Measurements from ENCODE around the gene SERPINA10. TPM values are rescaled to one million over a fixed set of nuclear protein-coding genes. Genes with fewer than 3 reads are reported as not detected.

Gene SERPINA10
- total and polyA plus RNA-seq, 2 donors (not counting 3 experiments of a cell fraction or from before 2014, with no cell fraction given) = not detected

GRCh38 chr14:94330432-94330831 lies 37.4 kb upstream of the SERPINA10 start:
- Histone ChIP-seq H2AFZ (ENCODE audit: low read depth, low read length) (no peak overlapping the region), H3K4me1 (ENCODE audit: control insufficient read depth, extremely low read depth, insufficient read depth, low read length) (no peaks in the 10 kb centered on the region), H3K9ac (replicated peaks; ENCODE audit: extremely low read depth, insufficient read depth, low read length) (no peak overlapping the region), H3K27me3 (ENCODE audit: control insufficient read depth in 2 of 2, insufficient read depth in 2 of 2, low read length in 2 of 2) (no peaks in the 10 kb centered on the region), H3K27ac (ENCODE audit: insufficient read depth, low read depth, low read length) (no peak overlapping the region), H3K4me3 (replicated peaks in 1 of 3; ENCODE audit: insufficient read depth in 1 of 3, low read depth in 1 of 3, low read length in 3 of 3) (no peak overlapping the region), H3K9me3 (replicated peaks; ENCODE audit: control insufficient read depth, insufficient read depth, low read length) (peaks cover 2% of the 10 kb centered on the region), H3K9me1 (replicated peaks; ENCODE audit: control insufficient read depth, extremely low read depth, insufficient read depth, low read length) (no peaks in the 10 kb centered on the region), H3K4me2 (ENCODE audit: insufficient read depth, low read length) (no peak overlapping the region), H4K20me1 (replicated peaks; ENCODE audit: control insufficient read depth, extremely low read depth, insufficient read depth, low read length) (no peaks in the 10 kb centered on the region), H3K36me3 (ENCODE audit: control insufficient read depth in 2 of 2, extremely low read depth in 1 of 2, insufficient read depth in 2 of 2, low read length in 2 of 2) (no peaks in the 10 kb centered on the region), H3K79me2 (ENCODE audit: control insufficient read depth, insufficient read depth, low read length) (no peaks in the 10 kb centered on the region)
- CTCF ChIA-PET = no interaction called here
- FAIRE-seq (no peak), DNase-seq (ENCODE audit: low read depth, low spot score) (no peak)
- no peak for TF ChIP-seq POLR2AphosphoS5 (IDR thresholded peaks at IDR 0.05; ENCODE audit: insufficient read depth, low read depth, low read length)
- no peak for TF ChIP-seq GATA2 (IDR thresholded peaks at IDR 0.05; ENCODE audit: insufficient read depth, insufficient read length, low read depth, low read length)
- no peak for TF ChIP-seq EZH2 (IDR thresholded peaks at IDR 0.05; ENCODE audit: borderline replicate concordance, low read depth, low read length, severe bottlenecking)
- no peak for TF ChIP-seq MAX (IDR thresholded peaks at IDR 0.05; ENCODE audit: insufficient read depth, insufficient read length)
- no peak for TF ChIP-seq FOS (IDR thresholded peaks at IDR 0.05; ENCODE audit: borderline replicate concordance, insufficient read depth, low read length)
- TF ChIP-seq JUN (IDR thresholded peaks at IDR 0.05; ENCODE audit: borderline replicate concordance, insufficient read depth, insufficient read length, low read depth) = no peak
- TF ChIP-seq, protein P1, sequence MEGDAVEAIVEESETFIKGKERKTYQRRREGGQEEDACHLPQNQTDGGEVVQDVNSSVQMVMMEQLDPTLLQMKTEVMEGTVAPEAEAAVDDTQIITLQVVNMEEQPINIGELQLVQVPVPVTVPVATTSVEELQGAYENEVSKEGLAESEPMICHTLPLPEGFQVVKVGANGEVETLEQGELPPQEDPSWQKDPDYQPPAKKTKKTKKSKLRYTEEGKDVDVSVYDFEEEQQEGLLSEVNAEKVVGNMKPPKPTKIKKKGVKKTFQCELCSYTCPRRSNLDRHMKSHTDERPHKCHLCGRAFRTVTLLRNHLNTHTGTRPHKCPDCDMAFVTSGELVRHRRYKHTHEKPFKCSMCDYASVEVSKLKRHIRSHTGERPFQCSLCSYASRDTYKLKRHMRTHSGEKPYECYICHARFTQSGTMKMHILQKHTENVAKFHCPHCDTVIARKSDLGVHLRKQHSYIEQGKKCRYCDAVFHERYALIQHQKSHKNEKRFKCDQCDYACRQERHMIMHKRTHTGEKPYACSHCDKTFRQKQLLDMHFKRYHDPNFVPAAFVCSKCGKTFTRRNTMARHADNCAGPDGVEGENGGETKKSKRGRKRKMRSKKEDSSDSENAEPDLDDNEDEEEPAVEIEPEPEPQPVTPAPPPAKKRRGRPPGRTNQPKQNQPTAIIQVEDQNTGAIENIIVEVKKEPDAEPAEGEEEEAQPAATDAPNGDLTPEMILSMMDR (IDR thresholded peaks at IDR 0.05; ENCODE audit: extremely low read depth in 1 of 2, insufficient read depth in 1 of 2, low read depth in 1 of 2, low read length in 2 of 2) = no peak
- no peak for TF ChIP-seq MYC (IDR thresholded peaks at IDR 0.05; ENCODE audit: low read depth, low read length)
- no peak for TF ChIP-seq POLR2A (IDR thresholded peaks at IDR 0.05; ENCODE audit: low read depth, low read length)
- intact Hi-C loops (cut with micrococcal nuclease) (no loop called here), dilution Hi-C loops (cut with MboI; ENCODE audit: extremely low pct_ligation_motif_present, low sequenced_read_pairs) (no loop called here)
- no TSS peak for BruUV-seq (replicated peaks)
- POLR2A ChIA-PET = no interaction called here

Measured in endothelial cell of umbilical vein (primary cell).